H1 (cell line): ENCODE measurements around the gene LSR. TPM values are rescaled to one million over a fixed set of nuclear protein-coding genes. Genes with fewer than 3 reads are reported as not detected.

Experiments
- CTCF ChIA-PET: fragments of 300-600 bp; sonication (Branson Sonifier 250); formaldehyde crosslinking; loops from one replicate; lab custom pipeline; 2021; ENCODE audit not compliant: partially characterized antibody; lab: Charles Lee
- POLR2A ChIA-PET: fragments of 300-600 bp; sonication (Branson Sonifier 250); formaldehyde crosslinking; loops from one replicate; lab custom pipeline; 2021; ENCODE audit warnings: inconsistent platforms; ENCODE audit not compliant: partially characterized antibody; lab: Charles Lee
- DNase-seq, 2 experiments: peaks; one replicate each; pipeline versions ENCODE4 v3.0.0 to v3.0.0-alpha.2; 2010 to 2022; ENCODE audit warnings: low spot score in 2 of 2, low read depth in 1 of 2, mixed read lengths in 1 of 2
- FAIRE-seq: peaks from 2 replicates; lab custom pipeline; 2011; peaks lifted over from hg19 to GRCh38; lab: Jason Lieb, UNC
- H2AFZ ChIP-seq: 2 replicates; pipeline ENCODE4 v1.8.1; 2012; ENCODE audit warnings: low read length, inconsistent platforms
- H2AK5ac ChIP-seq: 2 replicates; pipeline ENCODE4 v1.6.1; 2013; ENCODE audit warnings: low read depth, low read length
- H2BK120ac ChIP-seq: replicated peaks from 2 replicates; pipeline ENCODE3; 2013; ENCODE audit warnings: low read depth, low read length, inconsistent platforms
- H2BK12ac ChIP-seq: 2 replicates; pipeline ENCODE4 v1.6.1; 2013; ENCODE audit warnings: low read depth, low read length
- H2BK15ac ChIP-seq: 2 replicates; pipeline ENCODE4 v1.6.1; 2013; ENCODE audit warnings: low read length
- H2BK20ac ChIP-seq: 2 replicates; pipeline ENCODE4 v1.6.1; 2013; ENCODE audit warnings: low read length
- H2BK5ac ChIP-seq: 2 replicates; pipeline ENCODE4 v1.6.1; 2013; ENCODE audit warnings: low read depth, low read length
- H3K14ac ChIP-seq: 2 replicates; pipeline ENCODE4 v1.6.1; 2013; ENCODE audit warnings: inconsistent platforms; ENCODE audit not compliant: insufficient read length
- H3K18ac ChIP-seq: 2 replicates; pipeline ENCODE4 v1.6.1; 2013; ENCODE audit warnings: low read length; ENCODE audit errors: extremely low read depth
- H3K23ac ChIP-seq: 2 replicates; pipeline ENCODE4 v1.6.1; 2013; ENCODE audit warnings: inconsistent platforms; ENCODE audit not compliant: insufficient read length
- H3K23me2 ChIP-seq: 2 replicates; pipeline ENCODE4 v1.6.1; 2013; ENCODE audit warnings: low read depth, low read length
- H3K27ac ChIP-seq: 2 replicates; pipeline ENCODE4 v1.6.1; 2011; ENCODE audit warnings: low read depth, low read length, inconsistent platforms
- H3K27me3 ChIP-seq, 4 experiments: replicated peaks in 1 of 4; 1 replicate in 1 of 4; 2 replicates in 3 of 4; pipeline versions ENCODE4 v1.6.1 to v1.8.1; 2011 to 2013; ENCODE audit warnings: low read length in 3 of 4, mild to moderate bottlenecking in 3 of 4, inconsistent platforms in 2 of 4, mixed read lengths in 2 of 4, moderate library complexity in 1 of 4; ENCODE audit not compliant: control insufficient read depth in 3 of 4, insufficient read depth in 3 of 4; ENCODE audit errors: extremely low read depth in 1 of 4
- H3K36me3 ChIP-seq, 4 experiments: 2 replicates each; pipeline versions ENCODE4 v1.6.1 to v1.8.1; 2011 to 2013; ENCODE audit warnings: mild to moderate bottlenecking in 4 of 4, low read length in 3 of 4, moderate library complexity in 2 of 4, control low read depth in 1 of 4, inconsistent platforms in 1 of 4; ENCODE audit not compliant: insufficient read depth in 4 of 4, control insufficient read depth in 2 of 4
- H3K4ac ChIP-seq: replicated peaks from 2 replicates; pipeline ENCODE3; 2013; ENCODE audit warnings: low read length, low read depth, mixed read lengths, inconsistent platforms; ENCODE audit not compliant: insufficient read length
- H3K4me1 ChIP-seq, 4 experiments: replicated peaks in 1 of 4; 1 replicate in 1 of 4; 2 replicates in 3 of 4; pipeline versions ENCODE4 v1.6.1 to v1.8.1; 2011 to 2013; ENCODE audit warnings: low read length in 3 of 4, inconsistent platforms in 2 of 4, mixed read lengths in 1 of 4; ENCODE audit not compliant: insufficient read depth in 4 of 4, control insufficient read depth in 3 of 4
- H3K4me2 ChIP-seq, 2 experiments: 2 replicates each; pipeline versions ENCODE4 v1.6.1 to v1.8.1; 2011 to 2013; ENCODE audit warnings: low read depth in 2 of 2, low read length in 2 of 2, control low read depth in 1 of 2, inconsistent platforms in 1 of 2, mild to moderate bottlenecking in 1 of 2; ENCODE audit not compliant: insufficient read depth in 1 of 2
- H3K4me3 ChIP-seq, 4 experiments: fragments of 200-600, 300-600 bp in 1 of 4; sonication (generic), shearing (Covaris generic), sonication (Bioruptor Twin) in 1 of 4; 2 replicates each; pipeline versions ENCODE4 v1.5.1 to v1.8.1; 2011 to 2016; ENCODE audit warnings: low read length in 4 of 4, low read depth in 3 of 4, control low read depth in 2 of 4, inconsistent platforms in 2 of 4, mild to moderate bottlenecking in 2 of 4, mixed read lengths in 1 of 4, moderate library complexity in 1 of 4; ENCODE audit not compliant: insufficient read depth in 2 of 4; ENCODE audit errors: extremely low read depth in 1 of 4
- H3K56ac ChIP-seq: replicated peaks from 2 replicates; pipeline ENCODE3; 2013; ENCODE audit warnings: low read depth, mild to moderate bottlenecking, mixed read lengths, low read length, inconsistent platforms; ENCODE audit not compliant: insufficient read length
- H3K79me1 ChIP-seq: 2 replicates; pipeline ENCODE4 v1.6.1; 2013; ENCODE audit warnings: low read depth, low read length, control low read depth
- H3K79me2 ChIP-seq, 2 experiments: 2 replicates each; pipeline versions ENCODE4 v1.6.1 to v1.8.1; 2012 to 2013; ENCODE audit warnings: low read length in 2 of 2, mild to moderate bottlenecking in 2 of 2, inconsistent platforms in 1 of 2; ENCODE audit not compliant: insufficient read depth in 2 of 2, control insufficient read depth in 1 of 2
- H3K9ac ChIP-seq, 4 experiments: replicated peaks in 1 of 4; 1 replicate in 1 of 4; 2 replicates in 3 of 4; pipeline versions ENCODE4 v1.6.1 to v1.8.1; 2011 to 2013; ENCODE audit warnings: low read depth in 3 of 4, low read length in 3 of 4, control low read depth in 2 of 4, mild to moderate bottlenecking in 2 of 4, moderate library complexity in 2 of 4, inconsistent platforms in 1 of 4; ENCODE audit errors: extremely low read depth in 1 of 4
- H3K9me3 ChIP-seq, 2 experiments: 2 replicates each; pipeline versions ENCODE4 v1.6.1 to v1.8.1; 2012 to 2013; ENCODE audit warnings: mild to moderate bottlenecking in 2 of 2, moderate library complexity in 2 of 2, control low read depth in 1 of 2, inconsistent platforms in 1 of 2, low read depth in 1 of 2, low read length in 1 of 2, mixed read lengths in 1 of 2; ENCODE audit not compliant: insufficient read depth in 2 of 2
- H4K20me1 ChIP-seq, 2 experiments: replicated peaks in 1 of 2; 2 replicates each; pipeline versions ENCODE3 to v1.8.1; 2011 to 2013; ENCODE audit warnings: inconsistent platforms in 2 of 2, low read length in 2 of 2, mild to moderate bottlenecking in 1 of 2; ENCODE audit not compliant: insufficient read depth in 2 of 2, control insufficient read depth in 1 of 2
- H4K5ac ChIP-seq: 2 replicates; pipeline ENCODE4 v1.6.1; 2013; ENCODE audit warnings: low read length, low read depth, mixed read lengths, inconsistent platforms; ENCODE audit not compliant: insufficient read length
- H4K8ac ChIP-seq: 2 replicates; pipeline ENCODE4 v1.8.0; 2013; ENCODE audit warnings: mild to moderate bottlenecking, moderate library complexity, low read length, inconsistent platforms; ENCODE audit not compliant: insufficient read depth; ENCODE audit errors: extremely low read depth
- H4K91ac ChIP-seq: replicated peaks from 2 replicates; pipeline ENCODE3; 2013; ENCODE audit warnings: low read length, mixed read lengths, inconsistent platforms; ENCODE audit not compliant: insufficient read length
- BCL11A ChIP-seq, 2 experiments: IDR thresholded peaks; one replicate each; pipeline ENCODE4 v1.6.1; 2011; ENCODE audit warnings: low read depth in 2 of 2, low read length in 2 of 2, mild to moderate bottlenecking in 2 of 2
- FOSL1 ChIP-seq: IDR thresholded peaks from 2 replicates; pipeline ENCODE4 v1.6.1; 2011; ENCODE audit warnings: mild to moderate bottlenecking, low read depth, low read length, moderate library complexity; ENCODE audit not compliant: insufficient read depth
- JUND ChIP-seq: IDR thresholded peaks from 2 replicates; pipeline ENCODE4 v1.6.1; 2011; ENCODE audit warnings: mild to moderate bottlenecking, improper control_type of control experiment, low read length
- KDM5A ChIP-seq: fragments of 200-600 bp; IDR thresholded peaks from 2 replicates; pipeline ENCODE4 v1.7.1; 2012; ENCODE audit warnings: mild to moderate bottlenecking, low read length, inconsistent platforms, mixed read lengths
- POU5F1 ChIP-seq: IDR thresholded peaks from 2 replicates; pipeline ENCODE4 v1.6.1; 2011; ENCODE audit warnings: low read depth, mild to moderate bottlenecking, low read length, moderate library complexity
- SP2 ChIP-seq: IDR thresholded peaks from 2 replicates; pipeline ENCODE4 v1.6.1; 2012; ENCODE audit warnings: mild to moderate bottlenecking, low read length, inconsistent platforms
- SRF ChIP-seq: IDR thresholded peaks from 2 replicates; pipeline ENCODE4 v1.6.1; 2011; ENCODE audit warnings: mild to moderate bottlenecking, low read depth, low read length, moderate library complexity
- SUZ12 ChIP-seq: fragments of 200-600 bp; sonication (generic); IDR thresholded peaks from 2 replicates; pipeline ENCODE4 v1.6.1; 2012; ENCODE audit warnings: mild to moderate bottlenecking, inconsistent platforms, low read length, moderate library complexity, mixed read lengths
- TAF7 ChIP-seq: optimal IDR thresholded peaks from 2 replicates; pipeline ENCODE3; 2011; ENCODE audit warnings: low read depth, mild to moderate bottlenecking, inconsistent platforms, low read length, moderate library complexity, borderline replicate concordance
- YY1 ChIP-seq: IDR thresholded peaks from 2 replicates; pipeline ENCODE4 v1.6.1; 2011; ENCODE audit warnings: low read depth, mild to moderate bottlenecking, low read length
- WGBS, 2 experiments: shearing (Covaris generic) in 1 of 2; methylation state at CpG; one replicate each; pipeline versions ENCODE4 v1.1.6 to v1.1.7; 2013 to 2015; ENCODE audit warnings: low lambda C conversion rate in 2 of 2, mixed read lengths in 2 of 2, inconsistent platforms in 1 of 2, low coverage in 1 of 2, missing lambda C conversion rate in 1 of 2; ENCODE audit not compliant: insufficient replicate concordance in 2 of 2, insufficient coverage in 1 of 2, insufficient read length in 1 of 2; ENCODE audit errors: extremely low coverage in 1 of 2, missing lambda C conversion rate in 1 of 2; 5-methylcytosine and 5-hydroxymethylcytosine counted together
- polyA plus RNA-seq, 7 experiments: library from polyadenylated mRNA; depleted of rRNA in 3 of 7; stranded (reverse) in 5 of 7; unstranded in 2 of 7; fragments of >200 nt in 5 of 7; fragments of 200-250 nt in 2 of 7; gene quantifications; 1 replicate in 5 of 7; 2 replicates in 1 of 7; 4 replicates in 1 of 7; pipeline versions ENCODE4 v1.2.1 to v1.2.3, GENCODE V29; 2011 to 2013; ENCODE audit warnings: missing spikeins in 2 of 7, mixed read lengths in 2 of 7
- total RNA-seq: library from RNA; stranded (reverse); fragmentation: NEBNext Ultra II Directional; extraction: Animal tissue kit (Norgen Biotek cat#: 25700); gene quantifications from 2 replicates; pipeline ENCODE4 v1.2.1, GENCODE V29; 2021
- TF ChIP-seq, protein P1 (sequence below): IDR thresholded peaks from 2 replicates; pipeline ENCODE4 v1.6.1; 2011; ENCODE audit warnings: low read depth, mild to moderate bottlenecking, low read length; ENCODE audit not compliant: insufficient read depth

The LSR gene
- total and polyA plus RNA-seq, 2 of the 8 experiments (the other 6 are each of a cell fraction or from before 2014, with no cell fraction given) = 159 to 186 TPM

DNA sequence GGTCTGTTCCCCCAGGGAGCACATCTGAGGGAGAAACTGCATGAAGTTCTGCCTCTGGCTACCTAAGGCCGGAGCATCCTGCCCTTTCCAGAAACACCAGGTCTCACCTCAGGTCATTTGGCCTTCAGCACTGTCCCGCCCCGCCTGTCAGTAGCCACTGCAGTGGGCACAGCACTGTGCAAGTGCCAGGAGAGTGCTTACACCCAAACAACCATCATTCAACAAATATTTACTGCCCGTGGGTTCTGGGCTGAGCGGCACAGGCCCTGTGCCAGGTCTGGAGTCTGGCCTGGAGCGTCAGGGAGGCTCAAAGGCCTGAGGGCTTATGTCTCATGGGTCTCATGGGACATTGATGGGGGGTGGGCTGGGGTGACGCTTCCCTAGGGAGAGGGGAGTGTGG lies 22.7 kb downstream of the LSR start:
- Histone ChIP-seq H3K4me1 (peaks cover 0 to 11% (median 7%) of the 10 kb centered on the region in 4 experiments; a peak in 5 of 7 replicates), H3K18ac (no peak overlapping the region), H4K91ac (no peak overlapping the region), H2BK12ac (no peak overlapping the region), H3K9me3 (no peaks in the 10 kb centered on the region), H3K36me3 (peaks cover 16 to 25% (median 22%) of the 10 kb centered on the region in 4 experiments), H3K79me2 (0 out of 4 replicates have a peak, but pooled peaks cover 0 to 5% of the 10 kb centered on the region in 2 experiments), H3K9ac (no peak overlapping the region), H3K27me3 (no peaks in the 10 kb centered on the region), H3K4me3 (no peak overlapping the region), H3K4ac (no peak overlapping the region), H2AK5ac (no peak overlapping the region), H3K14ac (no peak overlapping the region), H4K8ac (no peak overlapping the region), H3K56ac (no peak overlapping the region), H2AFZ (no peak overlapping the region), H4K20me1 (peaks cover 0 to 8% of the 10 kb centered on the region in 2 experiments), H4K5ac (no peak overlapping the region), H3K23me2 (no peaks in the 10 kb centered on the region; the same call in 1 of the 2 replicates), H2BK20ac (no peak overlapping the region), H3K27ac (no peak overlapping the region), H2BK120ac (no peak overlapping the region), H3K79me1 (peaks cover 3% of the 10 kb centered on the region; the same call in 1 of the 2 replicates), H3K4me2 (no peak overlapping the region), H2BK5ac (no peak overlapping the region; the same call in 1 of the 2 replicates), H2BK15ac (no peak overlapping the region), H3K23ac (no peak overlapping the region)
- FAIRE-seq = no peak
- DNase-seq = no peak
- ChIA-PET POLR2A (interaction anchor here (1.1 to 3.1 kb wide), 3 partner anchors 10 to 16 kb away, joined by 5 to 15 read pairs (median 9); partner anchors contain the start of gene HAMP), CTCF (interaction anchor here (1.4 kb wide), 1 partner anchor 188 kb away, joined by 5 read pairs; no protein-coding TSS in a partner anchor)
- TF ChIP-seq YY1 (no peak), SP2 (no peak), JUND (no peak), BCL11A (IDR thresholded peaks at IDR 0.05; ENCODE audit: low read depth in 2 of 2, low read length in 2 of 2) (no peak), POU5F1 (no peak), KDM5A (no peak), FOSL1 (no peak), SRF (no peak), SUZ12 (no peak), TAF7 (no peak)
- TF ChIP-seq, protein P1, sequence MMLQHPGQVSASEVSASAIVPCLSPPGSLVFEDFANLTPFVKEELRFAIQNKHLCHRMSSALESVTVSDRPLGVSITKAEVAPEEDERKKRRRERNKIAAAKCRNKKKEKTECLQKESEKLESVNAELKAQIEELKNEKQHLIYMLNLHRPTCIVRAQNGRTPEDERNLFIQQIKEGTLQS = no peak
- WGBS, 2 experiments = 87% methylated on average over 7 of the region's 7 CpGs; no CpG with 5 or more reads in 1 of the 2 experiments
